DND-41 (cell line): Measurements from ENCODE around the gene KCNJ6.

Source experiments
- EZH2 ChIP-seq: IDR thresholded peaks from 3 replicates; pipeline ENCODE4 v1.6.1; 2012; ENCODE audit warnings: borderline replicate concordance, low read depth, mild to moderate bottlenecking, moderate library complexity, low read length, inconsistent platforms; ENCODE audit not compliant: severe bottlenecking
- TF ChIP-seq, protein P1 (sequence below): IDR thresholded peaks from 2 replicates; pipeline ENCODE4 v1.5.1; 2012; ENCODE audit warnings: borderline replicate concordance, low read length, moderate library complexity, mild to moderate bottlenecking; ENCODE audit not compliant: poor library complexity, severe bottlenecking; ENCODE audit errors: extremely low read depth

GRCh38 chr21:37800456-37801061 lies 115.7 kb downstream of the KCNJ6 start:
- no peak for TF ChIP-seq EZH2
- TF ChIP-seq, protein P1, sequence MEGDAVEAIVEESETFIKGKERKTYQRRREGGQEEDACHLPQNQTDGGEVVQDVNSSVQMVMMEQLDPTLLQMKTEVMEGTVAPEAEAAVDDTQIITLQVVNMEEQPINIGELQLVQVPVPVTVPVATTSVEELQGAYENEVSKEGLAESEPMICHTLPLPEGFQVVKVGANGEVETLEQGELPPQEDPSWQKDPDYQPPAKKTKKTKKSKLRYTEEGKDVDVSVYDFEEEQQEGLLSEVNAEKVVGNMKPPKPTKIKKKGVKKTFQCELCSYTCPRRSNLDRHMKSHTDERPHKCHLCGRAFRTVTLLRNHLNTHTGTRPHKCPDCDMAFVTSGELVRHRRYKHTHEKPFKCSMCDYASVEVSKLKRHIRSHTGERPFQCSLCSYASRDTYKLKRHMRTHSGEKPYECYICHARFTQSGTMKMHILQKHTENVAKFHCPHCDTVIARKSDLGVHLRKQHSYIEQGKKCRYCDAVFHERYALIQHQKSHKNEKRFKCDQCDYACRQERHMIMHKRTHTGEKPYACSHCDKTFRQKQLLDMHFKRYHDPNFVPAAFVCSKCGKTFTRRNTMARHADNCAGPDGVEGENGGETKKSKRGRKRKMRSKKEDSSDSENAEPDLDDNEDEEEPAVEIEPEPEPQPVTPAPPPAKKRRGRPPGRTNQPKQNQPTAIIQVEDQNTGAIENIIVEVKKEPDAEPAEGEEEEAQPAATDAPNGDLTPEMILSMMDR = no peak
